SK-N-SH (cell line): Measurements from ENCODE around the gene SLC38A6.

Experiments used
- EP300 ChIP-seq, 2 experiments: IDR thresholded peaks; 2 replicates each; pipeline versions ENCODE4 v1.4.0 to v1.6.1; 2012; ENCODE audit warnings: borderline replicate concordance in 1 of 2, low read depth in 1 of 2, low read length in 1 of 2
- FOXJ3 ChIP-seq: sonication (generic); formaldehyde crosslinking; IDR thresholded peaks from 2 replicates; pipeline ENCODE4 v1.5.1; 2020; ENCODE audit warnings: mild to moderate bottlenecking, missing genetic modification reagents
- NFIC ChIP-seq: IDR thresholded peaks from 2 replicates; pipeline ENCODE4 v1.4.0; 2012; ENCODE audit warnings: borderline replicate concordance
- POLR2AphosphoS5 ChIP-seq: IDR thresholded peaks from 2 replicates; pipeline ENCODE4 v1.6.1; 2012; ENCODE audit warnings: low read depth, low read length
- TAF1 ChIP-seq: IDR thresholded peaks from 2 replicates; pipeline ENCODE4 v1.6.1; 2012; ENCODE audit warnings: low read depth, mild to moderate bottlenecking, low read length, moderate library complexity, borderline replicate concordance
- TCF12 ChIP-seq: IDR thresholded peaks from 2 replicates; pipeline ENCODE4 v1.4.0; 2012
- TEAD4 ChIP-seq: IDR thresholded peaks from 2 replicates; pipeline ENCODE4 v1.4.0; 2012; ENCODE audit warnings: mild to moderate bottlenecking, borderline replicate concordance; ENCODE audit not compliant: insufficient read depth
- TF ChIP-seq, protein P1 (sequence below): fragments of 200-600 bp; sonication (generic); IDR thresholded peaks from 2 replicates; pipeline ENCODE4 v1.6.1; 2017; ENCODE audit warnings: antibody characterized with exemption, mild to moderate bottlenecking, moderate library complexity
- TF ChIP-seq, protein P2 (sequence below): IDR thresholded peaks from 2 replicates; pipeline ENCODE4 v1.6.1; 2012; ENCODE audit warnings: mild to moderate bottlenecking, low read depth, low read length, moderate library complexity

DNA sequence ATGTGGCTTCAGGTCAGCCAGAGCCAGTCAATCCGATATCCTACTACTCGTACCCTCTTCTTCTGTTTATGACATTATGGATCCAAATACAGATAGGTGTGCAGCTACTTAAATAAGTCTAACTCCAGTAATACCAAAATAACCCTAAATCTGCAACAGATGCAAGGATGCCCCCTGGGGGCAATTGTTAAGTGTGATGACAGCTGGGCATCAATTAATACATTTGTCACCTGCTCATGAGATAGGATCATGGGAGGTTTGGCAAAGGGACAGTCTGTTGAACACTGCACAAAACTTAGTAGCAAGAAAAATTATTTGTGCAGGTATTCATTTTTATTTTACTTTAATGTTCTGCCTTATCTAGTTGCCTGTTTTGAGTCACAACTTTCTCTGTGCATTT is 83.2 kb downstream of the SLC38A6 start:
- TF ChIP-seq, protein P1, sequence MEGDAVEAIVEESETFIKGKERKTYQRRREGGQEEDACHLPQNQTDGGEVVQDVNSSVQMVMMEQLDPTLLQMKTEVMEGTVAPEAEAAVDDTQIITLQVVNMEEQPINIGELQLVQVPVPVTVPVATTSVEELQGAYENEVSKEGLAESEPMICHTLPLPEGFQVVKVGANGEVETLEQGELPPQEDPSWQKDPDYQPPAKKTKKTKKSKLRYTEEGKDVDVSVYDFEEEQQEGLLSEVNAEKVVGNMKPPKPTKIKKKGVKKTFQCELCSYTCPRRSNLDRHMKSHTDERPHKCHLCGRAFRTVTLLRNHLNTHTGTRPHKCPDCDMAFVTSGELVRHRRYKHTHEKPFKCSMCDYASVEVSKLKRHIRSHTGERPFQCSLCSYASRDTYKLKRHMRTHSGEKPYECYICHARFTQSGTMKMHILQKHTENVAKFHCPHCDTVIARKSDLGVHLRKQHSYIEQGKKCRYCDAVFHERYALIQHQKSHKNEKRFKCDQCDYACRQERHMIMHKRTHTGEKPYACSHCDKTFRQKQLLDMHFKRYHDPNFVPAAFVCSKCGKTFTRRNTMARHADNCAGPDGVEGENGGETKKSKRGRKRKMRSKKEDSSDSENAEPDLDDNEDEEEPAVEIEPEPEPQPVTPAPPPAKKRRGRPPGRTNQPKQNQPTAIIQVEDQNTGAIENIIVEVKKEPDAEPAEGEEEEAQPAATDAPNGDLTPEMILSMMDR = no peak; the same call in 1 of the 2 replicates
- TF ChIP-seq POLR2AphosphoS5 (no peak), TEAD4 (no peak), TAF1 (no peak), EP300 (IDR thresholded peaks at IDR 0.05; ENCODE audit: borderline replicate concordance in 1 of 2, low read depth in 1 of 2, low read length in 1 of 2) (no peak), NFIC (no peak), FOXJ3 (CRISPR knock-in tag) (no peak), TCF12 (no peak)
- TF ChIP-seq, protein P2, sequence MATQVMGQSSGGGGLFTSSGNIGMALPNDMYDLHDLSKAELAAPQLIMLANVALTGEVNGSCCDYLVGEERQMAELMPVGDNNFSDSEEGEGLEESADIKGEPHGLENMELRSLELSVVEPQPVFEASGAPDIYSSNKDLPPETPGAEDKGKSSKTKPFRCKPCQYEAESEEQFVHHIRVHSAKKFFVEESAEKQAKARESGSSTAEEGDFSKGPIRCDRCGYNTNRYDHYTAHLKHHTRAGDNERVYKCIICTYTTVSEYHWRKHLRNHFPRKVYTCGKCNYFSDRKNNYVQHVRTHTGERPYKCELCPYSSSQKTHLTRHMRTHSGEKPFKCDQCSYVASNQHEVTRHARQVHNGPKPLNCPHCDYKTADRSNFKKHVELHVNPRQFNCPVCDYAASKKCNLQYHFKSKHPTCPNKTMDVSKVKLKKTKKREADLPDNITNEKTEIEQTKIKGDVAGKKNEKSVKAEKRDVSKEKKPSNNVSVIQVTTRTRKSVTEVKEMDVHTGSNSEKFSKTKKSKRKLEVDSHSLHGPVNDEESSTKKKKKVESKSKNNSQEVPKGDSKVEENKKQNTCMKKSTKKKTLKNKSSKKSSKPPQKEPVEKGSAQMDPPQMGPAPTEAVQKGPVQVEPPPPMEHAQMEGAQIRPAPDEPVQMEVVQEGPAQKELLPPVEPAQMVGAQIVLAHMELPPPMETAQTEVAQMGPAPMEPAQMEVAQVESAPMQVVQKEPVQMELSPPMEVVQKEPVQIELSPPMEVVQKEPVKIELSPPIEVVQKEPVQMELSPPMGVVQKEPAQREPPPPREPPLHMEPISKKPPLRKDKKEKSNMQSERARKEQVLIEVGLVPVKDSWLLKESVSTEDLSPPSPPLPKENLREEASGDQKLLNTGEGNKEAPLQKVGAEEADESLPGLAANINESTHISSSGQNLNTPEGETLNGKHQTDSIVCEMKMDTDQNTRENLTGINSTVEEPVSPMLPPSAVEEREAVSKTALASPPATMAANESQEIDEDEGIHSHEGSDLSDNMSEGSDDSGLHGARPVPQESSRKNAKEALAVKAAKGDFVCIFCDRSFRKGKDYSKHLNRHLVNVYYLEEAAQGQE = no peak
